AG04449 (cell line): ENCODE data around the gene C10orf90.

Experiments used
- CTCF ChIA-PET: fragments of 350-600 bp; formaldehyde crosslinking; extraction: SDS; loops from one replicate; lab custom pipeline; 2021; ENCODE audit warnings: antibody characterized with exemption; lab: Yijun Ruan, JAX
- POLR2A ChIA-PET: fragments of 400-600, 350-600 bp; formaldehyde crosslinking; extraction: SDS; loops from one replicate; lab custom pipeline; 2020; ENCODE audit warnings: antibody characterized with exemption, inconsistent platforms; lab: Yijun Ruan, JAX
- DNase-seq: peaks from one replicate; pipeline ENCODE4 v3.0.0-alpha.2; 2010; ENCODE audit warnings: low read depth, low spot score
- H3K4me3 ChIP-seq: 2 replicates; pipeline ENCODE4 v1.5.1; 2011; ENCODE audit warnings: low read depth, mild to moderate bottlenecking, control low read depth, low read length
- TF ChIP-seq, protein P1 (sequence below): IDR thresholded peaks from one replicate; pipeline ENCODE4 v1.5.1; 2011; ENCODE audit warnings: mild to moderate bottlenecking, moderate library complexity, low read length, control low read depth, inconsistent platforms; ENCODE audit not compliant: insufficient read depth; ENCODE audit errors: missing control alignments

Gene C10orf90

DNA sequence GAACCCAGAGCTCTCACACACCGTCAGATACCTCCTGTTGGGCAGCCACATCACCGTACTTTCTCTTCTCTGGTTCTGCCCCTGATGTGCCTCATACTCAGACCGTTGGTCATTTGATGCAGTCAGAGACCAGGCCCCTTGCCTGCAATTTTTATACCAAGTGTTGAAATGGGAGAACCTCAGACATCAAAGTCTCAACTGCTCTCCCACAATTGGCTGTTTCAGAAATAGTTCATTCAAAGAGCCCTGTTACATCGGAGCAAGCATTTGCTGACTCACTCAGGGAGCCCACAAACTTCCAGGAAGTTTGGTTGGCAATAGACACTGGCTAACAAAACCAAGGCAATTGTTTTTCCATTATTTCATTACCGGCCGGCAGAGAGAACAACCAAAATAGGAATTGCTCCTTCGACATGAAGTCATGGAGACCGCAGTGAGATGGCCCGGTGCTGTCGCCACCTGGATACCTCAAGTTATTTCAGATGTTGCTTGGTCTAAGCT is 248.7 kb downstream of the C10orf90 start:
- peak; percentile 95 for DNase-seq
- ChIA-PET POLR2A (interaction anchor here (0.7 kb wide), 1 partner anchor 41 kb away, joined by 3 read pairs; no protein-coding TSS in a partner anchor), CTCF (interaction anchor here (1.1 kb wide), 1 partner anchor 8 kb away, joined by 3 read pairs; no protein-coding TSS in a partner anchor)
- peak overlapping the region; percentile 39 for H3K4me3 ChIP-seq
- TF ChIP-seq, protein P1, sequence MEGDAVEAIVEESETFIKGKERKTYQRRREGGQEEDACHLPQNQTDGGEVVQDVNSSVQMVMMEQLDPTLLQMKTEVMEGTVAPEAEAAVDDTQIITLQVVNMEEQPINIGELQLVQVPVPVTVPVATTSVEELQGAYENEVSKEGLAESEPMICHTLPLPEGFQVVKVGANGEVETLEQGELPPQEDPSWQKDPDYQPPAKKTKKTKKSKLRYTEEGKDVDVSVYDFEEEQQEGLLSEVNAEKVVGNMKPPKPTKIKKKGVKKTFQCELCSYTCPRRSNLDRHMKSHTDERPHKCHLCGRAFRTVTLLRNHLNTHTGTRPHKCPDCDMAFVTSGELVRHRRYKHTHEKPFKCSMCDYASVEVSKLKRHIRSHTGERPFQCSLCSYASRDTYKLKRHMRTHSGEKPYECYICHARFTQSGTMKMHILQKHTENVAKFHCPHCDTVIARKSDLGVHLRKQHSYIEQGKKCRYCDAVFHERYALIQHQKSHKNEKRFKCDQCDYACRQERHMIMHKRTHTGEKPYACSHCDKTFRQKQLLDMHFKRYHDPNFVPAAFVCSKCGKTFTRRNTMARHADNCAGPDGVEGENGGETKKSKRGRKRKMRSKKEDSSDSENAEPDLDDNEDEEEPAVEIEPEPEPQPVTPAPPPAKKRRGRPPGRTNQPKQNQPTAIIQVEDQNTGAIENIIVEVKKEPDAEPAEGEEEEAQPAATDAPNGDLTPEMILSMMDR: no peak

DNA sequence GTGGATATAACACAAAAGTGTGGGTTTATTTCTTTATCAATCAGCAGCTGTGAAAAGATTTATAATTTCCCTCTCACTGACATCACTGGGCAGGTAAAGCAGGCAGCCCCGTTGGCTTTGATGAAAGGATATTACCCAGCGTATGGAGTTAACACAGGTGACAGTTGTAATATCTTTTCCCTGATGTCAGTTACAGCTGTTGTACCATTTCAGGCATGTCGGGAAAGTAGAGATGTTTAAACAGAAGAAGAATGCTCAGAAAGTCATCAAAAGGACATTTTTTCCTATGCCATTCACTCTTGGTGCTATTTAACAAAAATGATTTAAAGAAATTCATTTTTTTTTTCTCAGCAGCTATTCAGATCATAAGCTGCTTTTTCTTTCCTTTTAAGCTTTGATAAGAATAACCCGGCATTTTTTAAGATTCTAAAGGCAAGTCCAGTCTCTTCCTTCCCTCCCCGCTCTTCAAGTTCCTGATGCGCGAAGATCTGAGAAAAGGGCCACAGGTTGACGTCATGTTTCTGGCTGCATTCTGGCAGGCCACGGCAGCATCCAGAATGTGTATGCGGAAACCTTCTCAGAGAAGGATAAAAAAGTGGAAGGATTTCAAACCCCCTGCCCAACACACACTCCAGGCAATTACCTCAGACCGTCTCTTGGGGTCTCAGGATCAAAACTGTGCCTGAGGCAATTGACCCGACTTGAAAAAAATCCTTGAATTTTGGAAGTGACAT is 249.8 kb downstream of the C10orf90 start:
- ChIA-PET CTCF (interaction anchor here (1.2 to 1.6 kb wide), 4 partner anchors 9 to 439 kb away, joined by 3 to 11 read pairs (median 4); no protein-coding TSS in a partner anchor), POLR2A (interaction anchor here (0.7 kb wide), 1 partner anchor 42 kb away, joined by 3 read pairs; no protein-coding TSS in a partner anchor)
- DNase-seq: no peak
- TF ChIP-seq, protein P1: no peak
- no peak overlapping the region for H3K4me3 ChIP-seq

DNA sequence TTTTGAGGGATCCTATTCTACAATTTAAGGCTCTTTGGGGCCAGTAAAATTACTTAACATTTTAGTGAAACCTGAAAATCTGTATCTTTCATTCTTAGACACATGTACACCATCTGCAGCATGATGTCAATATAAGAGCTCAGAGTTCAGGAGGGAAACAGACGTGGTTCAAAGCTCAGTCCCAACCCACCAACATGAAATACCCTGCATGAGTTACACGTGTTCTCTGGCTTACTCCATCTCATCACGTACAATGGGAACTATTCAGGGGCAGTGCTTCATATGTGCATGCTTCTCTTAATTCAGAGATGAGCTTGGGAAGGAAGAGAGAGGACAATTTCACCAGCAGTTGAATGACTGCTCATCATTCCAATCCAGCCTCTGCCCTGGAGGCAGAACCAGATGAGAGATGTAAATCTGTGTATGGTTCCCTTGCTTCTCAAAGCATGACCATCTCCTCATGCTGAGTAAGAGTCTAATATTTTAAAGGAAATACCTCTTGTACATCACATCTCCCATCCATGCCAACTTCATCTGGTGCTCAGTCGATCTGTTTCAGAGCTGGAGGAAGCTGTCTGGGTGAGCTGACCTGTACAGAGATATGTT is 253.2 kb downstream of the C10orf90 start:
- ChIA-PET CTCF (interaction anchor here (0.9 kb wide), 1 partner anchor 10 kb away, joined by 5 read pairs; no protein-coding TSS in a partner anchor), POLR2A (interaction anchor here (1.0 kb wide), 1 partner anchor 43 kb away, joined by 3 read pairs; no protein-coding TSS in a partner anchor)
- H3K4me3 ChIP-seq: no peak overlapping the region
- TF ChIP-seq, protein P1: no peak
- no peak for DNase-seq

DNA sequence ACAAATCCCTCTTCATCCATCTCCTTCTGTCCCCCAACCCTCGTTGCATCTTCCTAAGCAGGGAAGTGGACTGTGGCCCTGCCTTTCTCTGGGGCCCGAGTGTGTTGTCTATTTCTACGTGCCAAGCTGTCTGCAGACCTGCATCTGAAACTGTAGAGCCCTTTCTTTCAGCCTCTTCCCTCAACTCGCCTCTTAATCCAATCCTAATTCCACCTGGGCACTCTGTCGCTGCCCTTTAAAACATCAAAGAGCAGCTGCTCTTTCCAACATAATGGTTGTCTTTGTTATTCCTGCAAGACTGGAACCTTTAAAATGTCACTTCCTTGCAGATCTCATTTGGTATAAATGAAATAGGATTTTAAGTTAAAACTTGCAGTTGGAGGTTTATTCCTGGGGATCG is 260.7 kb downstream of the C10orf90 start:
- TF ChIP-seq, protein P1: no peak
- H3K4me3 ChIP-seq: no peak overlapping the region
- CTCF ChIA-PET: interaction anchor here (2.5 kb wide), 1 partner anchor 10 kb away, joined by 11 read pairs; no protein-coding TSS in a partner anchor
- POLR2A ChIA-PET: no interaction called here
- DNase-seq: no peak

DNA sequence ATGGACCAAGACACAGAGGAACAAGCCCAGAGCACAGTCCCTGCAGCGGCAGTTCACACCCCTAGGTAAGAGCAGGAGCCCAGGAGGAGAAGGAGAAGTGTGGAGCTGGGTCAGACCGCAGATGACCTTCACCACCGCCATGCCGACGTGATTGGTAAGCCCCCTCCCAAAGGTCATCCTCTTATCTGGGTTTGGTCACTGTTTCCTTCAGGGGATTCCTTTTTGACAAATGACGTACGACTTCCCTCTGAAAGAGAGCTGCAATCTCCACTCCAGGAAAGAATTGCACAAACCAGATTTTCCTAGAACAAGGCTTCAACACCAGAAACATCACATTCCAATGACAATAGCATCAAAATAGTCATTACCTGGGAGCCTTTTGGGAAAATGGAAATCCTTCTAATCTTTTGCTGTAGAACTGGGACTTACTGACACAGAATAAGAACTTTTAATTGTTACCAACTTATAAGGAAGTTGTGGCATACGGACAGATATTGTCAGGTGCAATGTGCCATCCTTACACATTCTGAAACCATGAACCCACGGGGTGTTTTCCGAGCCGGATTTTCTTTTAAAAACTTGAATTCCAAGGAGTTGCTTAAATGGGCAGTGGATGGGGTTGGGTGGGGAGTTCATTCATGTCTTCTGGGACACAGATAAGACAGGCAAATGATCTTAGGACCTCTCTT is 261.4 kb downstream of the C10orf90 start:
- H3K4me3 ChIP-seq: no peak overlapping the region
- ChIA-PET CTCF (interaction anchor here (1.2 to 2.5 kb wide), 4 partner anchors 11 to 426 kb away, joined by 3 to 11 read pairs (median 4); no protein-coding TSS in a partner anchor), POLR2A (no interaction called here)
- no peak for DNase-seq
- TF ChIP-seq, protein P1: no peak
